ENCODE data around the gene PAIP2. TPM values are rescaled to one million over a fixed set of nuclear protein-coding genes. Genes with fewer than 3 reads are reported as not detected.
"Not testable (repeated sequence)": the region's sequence is repeated elsewhere in the genome, so short reads cannot be mapped to it uniquely, and the experiment has no call there.

Gene PAIP2
- total RNA-seq, 1 donor from 2014 or later: 56.1 TPM

- no peak for DNase-seq (ENCODE audit: extremely low read depth, low read depth, low spot score)
These were observed 35.6 kb downstream of the PAIP2 start for GRCh38 chr5:139377226-139377625.

GRCh38 chr5:139378101-139378825, 36.6 kb downstream of the PAIP2 start:
- no peak for DNase-seq (ENCODE audit: extremely low read depth, low read depth, low spot score)

GRCh38 chr5:139378941-139379361, 37.3 kb downstream of the PAIP2 start:
- no peak for DNase-seq (ENCODE audit: extremely low read depth, low read depth, low spot score)

- DNase-seq (ENCODE audit: extremely low read depth, low read depth, low spot score): no peak
These were observed 38.2 kb downstream of the PAIP2 start for GRCh38 chr5:139379626-139380449.

- no peak for DNase-seq (ENCODE audit: extremely low read depth, low read depth, low spot score)
These were observed 40.4 kb downstream of the PAIP2 start for GRCh38 chr5:139381837-139382761.

- DNase-seq (ENCODE audit: extremely low read depth, low read depth, low spot score): no peak
These were observed 41.2 kb downstream of the PAIP2 start for GRCh38 chr5:139382807-139383206.

GRCh38 chr5:139383275-139383992, 41.8 kb downstream of the PAIP2 start, which contains the start of gene SLC23A1:
TSS of gene SLC23A1 (minus strand) at chr5:139383297. CDS start at chr5:139383253, 44 bp downstream.
- no peak for DNase-seq (ENCODE audit: extremely low read depth, low read depth, low spot score)

GRCh38 chr5:139383993-139384590, 42.4 kb downstream of the PAIP2 start:
- no peak for DNase-seq (ENCODE audit: extremely low read depth, low read depth, low spot score)

- no peak for DNase-seq (ENCODE audit: extremely low read depth, low read depth, low spot score)
These were observed 43.0 kb downstream of the PAIP2 start for GRCh38 chr5:139384591-139385051.

GRCh38 chr5:139385061-139386049, 43.7 kb downstream of the PAIP2 start:
- no peak for DNase-seq (ENCODE audit: extremely low read depth, low read depth, low spot score)

GRCh38 chr5:139386050-139386438, 44.4 kb downstream of the PAIP2 start:
- DNase-seq (ENCODE audit: extremely low read depth, low read depth, low spot score): no peak

GRCh38 chr5:139386956-139387355, 45.3 kb downstream of the PAIP2 start:
- DNase-seq (ENCODE audit: extremely low read depth, low read depth, low spot score): not testable (repeated sequence)

GRCh38 chr5:139387611-139388197, 46.0 kb downstream of the PAIP2 start:
- DNase-seq (ENCODE audit: extremely low read depth, low read depth, low spot score): no peak

GRCh38 chr5:139388198-139388821, 46.7 kb downstream of the PAIP2 start:
- no peak for DNase-seq (ENCODE audit: extremely low read depth, low read depth, low spot score)

GRCh38 chr5:139389701-139390638, 48.3 kb downstream of the PAIP2 start, which contains the start of gene MZB1:
TSS of gene MZB1 (minus strand) at chr5:139389913. CDS start at chr5:139389856, 57 bp downstream.
- DNase-seq (ENCODE audit: extremely low read depth, low read depth, low spot score): no peak

All from glomerular endothelial cell (primary cell).